ENCODE measurements around the gene PHACTR2.

- TF ChIP-seq POLR2A (IDR thresholded peaks at IDR 0.05) (no peak), CTCF (IDR thresholded peaks at IDR 0.05) (no peak)
Measured at GRCh38 chr6:143752459-143752858, 74.7 kb downstream of the PHACTR2 start.
